T-helper 2 cell (primary cell): ENCODE measurements around the gene TNFRSF14.

Experiments used
- DNase-seq, 5 experiments: peaks; one replicate each; pipeline versions ENCODE4 v3.0.0 to v3.0.0-alpha.2; 2012 to 2022

The TNFRSF14 gene

DNA sequence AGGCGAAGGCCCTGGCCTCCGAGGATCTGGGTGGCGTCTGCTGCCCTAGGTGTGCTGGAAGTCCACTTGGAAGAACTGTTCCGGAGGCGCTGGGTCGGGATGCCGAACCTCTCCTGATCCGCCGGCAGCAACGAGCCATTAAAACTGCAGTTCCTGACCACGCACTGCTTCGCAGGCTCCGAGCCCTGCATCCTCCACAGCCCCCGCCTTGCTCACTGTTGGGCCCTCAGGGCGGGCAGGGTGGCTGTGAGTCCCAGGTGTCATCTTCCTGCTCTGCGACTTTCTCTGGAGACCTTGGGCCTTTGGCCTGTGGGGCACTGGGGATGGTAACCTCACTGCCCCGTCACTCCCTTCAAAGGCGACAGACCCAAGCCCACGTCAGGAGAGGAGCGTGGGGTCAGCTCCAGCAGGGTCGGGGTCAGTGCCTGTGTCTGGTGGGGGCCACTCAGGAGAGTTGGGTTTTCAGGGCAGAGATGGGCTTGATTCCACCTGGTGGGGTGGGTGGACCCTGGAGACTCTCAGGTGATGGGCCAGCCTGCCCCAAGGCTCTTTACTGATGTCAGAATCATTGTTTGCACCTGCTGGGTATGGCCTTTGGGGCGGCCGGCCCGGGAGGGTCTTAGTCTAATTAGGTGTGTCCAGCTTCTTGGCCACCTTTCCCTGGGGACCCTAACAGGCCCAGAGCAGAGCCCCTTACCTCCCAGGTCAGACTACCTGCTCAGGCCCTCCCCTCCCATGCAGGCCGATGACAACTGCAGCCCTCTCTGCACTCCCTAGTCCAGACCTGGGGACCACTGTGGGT lies 33.5 kb downstream of the TNFRSF14 start:
- DNase-seq = no peak

DNA sequence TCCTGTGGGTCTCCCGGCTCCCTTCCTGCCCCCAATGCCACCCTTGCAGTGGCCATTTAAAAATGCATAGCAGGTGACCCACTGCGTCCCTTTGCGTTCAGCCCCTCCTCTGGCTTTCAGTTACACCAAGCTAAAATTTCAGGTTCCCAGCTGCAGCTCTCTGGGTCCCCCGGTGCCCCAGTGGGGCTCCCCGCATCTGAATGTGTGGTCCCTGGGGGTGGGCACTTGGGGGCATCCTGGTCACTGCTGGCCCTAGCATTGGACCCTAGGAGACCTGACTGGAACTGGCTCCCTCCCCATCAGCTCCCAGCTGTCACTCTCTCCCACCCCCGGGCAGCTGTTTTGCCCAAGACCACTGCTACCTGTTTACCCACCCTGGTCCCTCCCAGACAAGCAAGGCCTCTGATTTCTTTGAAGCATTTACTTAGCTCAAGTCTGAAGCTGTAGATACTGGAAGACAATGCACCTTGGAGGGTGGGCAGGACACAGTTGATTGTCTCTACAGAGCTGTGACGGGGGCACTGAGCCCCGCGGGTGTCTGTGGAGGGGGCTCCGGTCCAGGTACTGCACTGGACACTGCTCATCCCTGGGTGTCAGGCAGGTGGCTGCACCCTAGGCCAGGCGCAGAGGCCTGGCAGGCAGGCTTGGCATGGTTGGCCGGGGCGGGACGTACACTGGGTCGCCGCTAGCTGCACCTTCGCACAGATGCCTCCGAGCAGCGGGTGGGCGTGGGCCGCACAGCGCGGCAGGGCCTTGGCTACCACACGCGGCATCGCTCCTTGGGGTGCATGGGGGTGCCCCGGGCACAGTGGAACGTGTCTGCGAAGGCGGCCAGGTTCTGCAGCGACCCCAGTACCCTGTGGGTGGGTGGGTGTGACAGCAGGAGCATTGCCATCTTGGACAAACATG lies 34.3 kb downstream of the TNFRSF14 start:
- peak in 1 of 5 experiments; percentile 6 for DNase-seq

DNA sequence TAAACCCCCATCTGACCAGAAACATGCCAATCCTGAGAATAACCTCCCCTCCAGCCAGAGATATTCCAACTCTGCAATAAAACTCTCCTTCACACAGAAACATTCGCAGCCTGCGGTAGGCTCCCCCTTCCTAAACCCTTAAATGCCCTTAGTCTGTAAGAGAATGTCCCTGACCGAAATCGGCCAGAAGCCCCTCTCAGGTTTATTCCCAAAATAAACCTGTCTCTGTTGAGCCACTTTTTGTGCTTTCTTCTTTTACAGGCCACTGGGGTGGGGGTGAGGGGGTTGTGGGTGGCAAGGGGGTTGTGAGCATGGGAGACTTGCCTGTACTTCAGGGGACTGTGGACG lies 35.0 kb downstream of the TNFRSF14 start:
- DNase-seq = peak in 1 of 5 experiments; percentile 0

DNA sequence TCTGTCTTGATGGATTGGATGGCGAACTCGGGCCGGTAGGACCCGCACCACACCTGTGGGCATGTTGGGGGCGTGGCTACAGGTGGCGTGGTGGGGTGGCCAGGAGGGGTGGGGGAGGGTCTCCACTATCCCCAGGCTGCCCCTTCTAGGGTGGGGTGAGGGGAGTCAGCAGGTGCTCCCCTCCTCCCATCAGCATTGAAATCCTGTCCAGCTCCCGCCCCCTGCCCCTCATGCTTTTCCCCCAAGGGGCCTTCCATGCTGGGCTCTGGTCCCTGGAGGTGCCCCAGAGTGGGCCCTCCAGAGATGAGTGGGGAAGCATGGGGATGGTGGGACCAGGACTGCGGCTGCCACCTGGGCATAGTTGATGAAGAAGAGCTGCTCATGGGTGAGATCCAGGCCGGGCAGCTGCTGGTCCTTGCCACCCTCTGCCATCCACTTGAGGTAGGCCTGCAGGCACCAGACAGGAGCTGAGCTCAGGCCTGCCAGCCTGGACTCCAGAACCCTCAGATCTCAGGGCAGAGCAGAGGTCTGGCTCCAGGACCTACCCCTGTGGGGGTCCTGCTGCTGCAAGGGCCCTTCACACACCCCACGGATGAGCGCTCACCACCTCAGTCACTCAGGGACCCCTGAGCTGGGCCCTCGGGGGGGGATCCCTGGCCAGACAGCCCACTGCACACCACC lies 35.5 kb downstream of the TNFRSF14 start:
- peak in 1 of 5 experiments; percentile 5 for DNase-seq

DNA sequence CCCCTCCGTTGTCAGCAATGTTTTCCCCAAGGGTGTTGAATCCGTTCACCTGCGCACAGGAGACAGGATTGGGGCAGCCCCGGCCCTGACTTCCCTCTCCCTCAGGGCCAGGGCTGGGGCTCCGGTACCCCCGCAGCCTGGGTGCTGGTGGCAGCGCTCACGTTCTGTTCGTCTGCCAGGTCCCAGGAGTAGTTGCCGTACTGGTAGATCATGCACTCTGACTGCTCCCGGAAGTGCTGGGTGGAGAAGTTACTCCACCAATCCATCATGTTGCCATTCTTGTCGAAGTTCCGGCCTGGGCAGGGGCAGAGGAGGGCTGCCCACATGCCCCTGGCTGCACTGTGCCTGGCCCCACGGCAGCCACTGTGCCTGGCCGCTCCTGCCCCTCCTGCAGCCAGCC lies 36.5 kb downstream of the TNFRSF14 start:
- DNase-seq = no peak

DNA sequence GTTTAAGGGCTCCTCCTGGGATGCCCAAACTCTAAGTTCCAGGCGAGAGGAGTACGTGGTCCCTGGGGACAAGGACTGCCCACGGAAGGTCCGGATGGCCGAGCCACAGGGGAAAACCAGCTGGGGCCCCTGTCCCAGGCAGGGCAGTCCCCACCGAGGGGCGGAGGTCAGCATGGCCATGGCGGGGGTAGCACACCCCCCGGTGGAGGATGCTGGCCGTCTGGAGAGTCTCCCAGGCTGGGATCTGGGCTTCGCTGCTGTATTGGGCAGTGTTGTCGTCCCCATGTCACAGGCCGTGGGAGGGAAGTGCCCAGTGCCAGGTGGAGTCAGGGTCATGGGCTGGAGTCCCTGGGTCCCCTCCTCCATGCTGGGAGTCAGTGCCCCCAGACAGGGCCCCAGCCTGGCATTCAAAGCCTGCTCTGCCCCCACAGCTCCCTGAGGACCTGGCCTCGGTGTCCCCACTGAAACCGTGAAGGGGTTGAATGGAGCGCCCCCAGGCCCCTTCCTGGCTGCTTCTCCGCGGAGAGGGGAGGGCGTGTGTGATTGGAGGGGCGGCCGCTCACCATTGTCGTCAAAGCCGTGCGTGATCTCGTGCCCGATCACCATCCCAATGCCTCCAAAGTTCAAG lies 37.2 kb downstream of the TNFRSF14 start:
- no peak for DNase-seq

DNA sequence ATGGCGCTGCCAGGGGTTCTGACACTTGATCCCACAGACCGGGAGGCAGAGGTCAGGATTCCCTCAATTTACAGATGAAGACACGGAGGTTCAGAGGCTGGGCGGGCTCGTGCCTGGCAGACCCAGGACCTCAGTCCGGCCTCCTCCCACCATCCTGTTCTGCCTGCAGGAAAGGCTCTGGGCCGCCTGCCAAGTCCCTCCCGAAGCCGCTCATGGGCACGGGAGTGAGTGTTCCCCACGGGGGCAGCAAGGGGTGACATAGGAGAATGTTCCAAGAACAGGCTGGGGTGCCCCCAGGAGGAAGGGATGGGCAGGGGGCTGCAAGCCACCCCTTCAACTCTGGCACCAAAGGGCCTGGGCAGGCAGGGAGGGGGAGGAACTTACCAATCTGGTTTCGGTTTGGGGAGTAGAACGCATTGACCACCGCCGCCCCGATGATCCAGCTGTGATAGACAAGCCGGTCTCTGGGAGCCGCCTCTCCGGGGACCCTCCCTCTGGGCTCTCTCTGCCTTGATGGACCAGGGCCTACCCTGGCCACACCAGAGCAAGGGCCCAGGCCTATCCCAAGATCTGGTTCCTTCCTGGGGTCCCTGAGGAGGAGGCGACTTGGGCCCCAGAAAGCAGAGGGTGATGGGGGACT lies 38.0 kb downstream of the TNFRSF14 start:
- DNase-seq = no peak

DNA sequence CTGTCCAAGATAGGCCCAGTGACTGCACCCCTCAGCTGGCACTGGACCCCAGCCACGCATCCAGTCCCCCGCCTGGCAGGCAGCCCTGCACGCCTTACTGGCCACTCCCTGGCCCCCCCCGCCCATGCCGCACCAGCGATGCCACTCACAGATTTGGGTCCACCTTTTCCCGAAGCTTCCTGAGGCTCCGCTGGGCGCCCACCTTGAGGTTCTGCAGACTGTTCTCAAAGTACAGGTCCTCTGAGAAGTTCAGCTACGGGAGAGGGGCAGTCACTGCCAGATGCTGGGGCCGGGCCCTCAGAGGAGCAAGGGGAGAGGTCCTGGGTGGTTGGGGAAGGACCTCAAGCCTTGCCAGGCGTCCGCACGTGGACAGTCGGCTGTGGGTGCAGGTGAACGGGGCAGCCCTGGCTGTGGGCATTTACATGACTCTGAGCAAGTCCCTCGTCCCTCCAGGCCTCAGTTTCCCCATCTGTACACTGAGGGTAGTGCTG lies 38.5 kb downstream of the TNFRSF14 start:
- DNase-seq = no peak

DNA sequence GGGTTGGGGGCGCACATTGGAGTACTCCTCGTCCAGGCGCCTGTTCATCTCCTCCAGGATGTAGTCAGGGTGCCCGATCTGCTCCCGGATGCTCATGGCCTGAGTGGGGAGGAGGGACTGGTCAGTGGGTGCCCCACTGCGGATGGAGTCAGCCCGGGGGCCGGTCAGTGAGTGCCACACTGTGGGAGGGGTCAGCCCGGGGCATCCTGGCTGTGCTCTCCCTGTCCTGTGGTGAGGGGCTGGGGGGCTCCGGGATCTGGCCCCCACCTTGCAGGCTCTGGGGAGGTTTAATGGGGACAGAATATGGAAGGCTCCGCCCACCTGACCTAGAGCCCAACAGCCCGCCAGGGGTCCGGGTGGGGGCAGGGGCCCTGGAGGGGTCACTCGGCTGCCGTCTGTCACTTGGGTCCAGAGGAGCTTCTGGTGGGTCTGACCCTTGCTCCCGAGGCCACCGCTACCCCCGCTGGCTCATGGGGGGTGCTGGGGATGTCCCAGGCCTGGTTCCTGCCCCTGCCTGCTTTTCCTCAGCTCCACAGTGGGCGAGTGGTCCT lies 39.2 kb downstream of the TNFRSF14 start:
- no peak for DNase-seq

DNA sequence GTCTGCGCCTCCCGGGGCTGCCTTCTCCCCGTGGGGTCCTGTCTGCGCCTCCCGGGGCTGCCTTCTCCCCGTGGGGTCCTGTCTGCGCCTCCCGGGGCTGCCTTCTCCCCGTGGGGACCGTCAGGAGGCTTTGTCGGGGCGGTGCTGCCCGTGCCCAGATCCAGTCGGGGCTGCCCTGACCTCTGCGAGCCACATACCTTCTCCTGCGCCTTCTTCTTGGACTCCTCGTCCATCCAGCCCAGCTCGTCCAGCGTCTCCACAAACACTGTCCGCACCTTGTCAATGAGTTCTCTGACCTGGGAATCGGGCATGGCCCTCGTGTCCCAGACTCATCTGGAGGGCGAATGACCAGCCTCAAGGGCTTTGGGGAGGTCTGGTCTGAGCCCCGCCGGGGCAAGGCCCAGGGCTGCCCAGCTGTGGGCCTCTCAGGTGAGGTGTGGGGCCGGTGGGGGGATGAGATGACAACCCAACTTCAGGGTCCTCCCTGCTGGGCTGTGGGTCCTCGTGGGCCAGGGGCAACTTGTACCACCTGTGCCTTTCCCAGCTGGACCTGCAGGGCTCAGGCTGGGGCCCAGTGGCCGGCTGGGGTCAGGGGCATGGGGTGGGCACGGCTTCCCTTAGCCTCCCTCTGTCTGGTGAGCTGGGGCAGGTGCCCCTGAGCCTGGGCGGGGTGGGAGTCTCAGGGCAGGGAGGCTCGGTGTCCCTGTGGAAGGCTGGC lies 39.8 kb downstream of the TNFRSF14 start:
- DNase-seq = no peak

DNA sequence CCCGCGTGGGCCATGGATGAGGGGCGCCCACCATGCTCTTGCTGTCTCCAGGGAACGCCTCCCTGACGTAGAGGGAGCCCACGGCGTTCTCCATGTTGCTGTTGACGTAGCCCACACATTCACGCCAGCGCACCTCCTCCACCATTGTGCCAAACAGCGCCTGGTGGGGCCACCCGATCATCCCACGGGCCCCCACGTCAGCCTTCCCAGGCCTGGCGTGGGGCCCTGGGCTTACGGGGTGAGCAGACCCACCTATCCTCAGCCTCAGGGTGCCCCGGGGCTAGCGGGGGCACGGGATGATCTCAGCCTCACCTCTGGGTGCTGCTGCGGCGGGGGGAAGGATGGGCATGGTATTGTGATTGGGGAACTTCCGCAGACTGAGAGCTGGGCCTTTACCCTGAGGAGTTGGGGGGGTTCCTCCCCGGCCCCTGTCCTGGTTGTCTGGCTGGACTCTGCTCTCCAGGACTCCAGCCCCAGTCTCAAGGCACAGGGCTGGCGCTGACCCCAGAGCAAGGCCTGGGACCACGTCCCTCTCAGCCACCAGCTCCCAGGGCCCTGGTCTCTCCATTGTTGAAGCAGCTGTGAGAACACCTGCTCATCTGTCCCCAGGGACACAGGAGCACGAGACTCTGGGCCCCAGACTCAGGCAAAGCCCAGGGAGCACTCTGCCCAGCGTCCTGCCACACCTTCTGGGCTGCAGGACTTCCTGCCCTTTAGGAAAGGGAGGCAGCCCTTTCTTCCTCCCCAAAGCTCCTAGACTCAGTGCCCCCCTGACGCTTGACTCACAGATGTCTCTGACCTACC lies 40.6 kb downstream of the TNFRSF14 start:
- no peak for DNase-seq

DNA sequence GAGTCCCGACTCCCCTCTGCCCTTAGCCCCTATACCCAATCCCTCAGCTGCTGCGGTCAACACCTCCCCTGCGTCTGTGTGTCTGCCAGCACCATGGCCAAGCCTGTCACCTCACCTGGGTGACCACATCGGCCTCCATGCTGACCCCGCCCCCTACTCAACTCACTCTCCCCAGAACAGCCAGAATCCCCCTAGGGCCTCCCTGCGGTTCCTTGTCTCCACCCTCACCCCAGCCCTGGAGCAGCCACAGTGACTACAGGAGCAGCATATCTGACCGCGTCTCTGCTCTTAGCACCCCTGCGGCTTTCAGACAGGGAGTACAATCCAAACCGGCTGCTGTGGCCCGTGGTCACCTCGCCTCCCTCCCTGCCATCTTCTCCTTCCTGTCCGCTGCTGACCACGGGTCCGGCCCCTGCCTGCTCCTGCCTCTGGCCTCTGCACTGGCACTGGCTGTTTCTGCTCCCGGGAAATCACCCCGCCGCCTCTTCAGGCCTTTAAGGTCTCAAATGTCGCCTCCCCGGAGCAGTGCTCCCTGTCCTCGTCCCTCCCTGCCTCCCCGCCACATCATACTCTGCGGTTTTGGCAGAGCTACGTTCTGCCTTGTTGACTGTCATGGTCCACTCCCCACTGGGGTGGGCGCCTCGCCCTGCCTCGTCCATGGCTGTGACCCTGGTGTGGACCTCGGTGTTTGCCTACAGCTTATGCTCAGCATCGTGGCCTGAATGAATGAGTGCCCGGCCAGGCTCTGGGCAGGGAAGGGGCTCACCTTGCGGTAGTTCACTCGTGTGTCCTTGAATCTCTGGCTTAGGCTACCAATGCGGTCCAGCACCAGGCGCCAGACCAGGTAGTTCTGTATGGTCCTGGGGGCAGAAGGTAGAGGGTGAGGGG lies 41.5 kb downstream of the TNFRSF14 start:
- DNase-seq = no peak

DNA sequence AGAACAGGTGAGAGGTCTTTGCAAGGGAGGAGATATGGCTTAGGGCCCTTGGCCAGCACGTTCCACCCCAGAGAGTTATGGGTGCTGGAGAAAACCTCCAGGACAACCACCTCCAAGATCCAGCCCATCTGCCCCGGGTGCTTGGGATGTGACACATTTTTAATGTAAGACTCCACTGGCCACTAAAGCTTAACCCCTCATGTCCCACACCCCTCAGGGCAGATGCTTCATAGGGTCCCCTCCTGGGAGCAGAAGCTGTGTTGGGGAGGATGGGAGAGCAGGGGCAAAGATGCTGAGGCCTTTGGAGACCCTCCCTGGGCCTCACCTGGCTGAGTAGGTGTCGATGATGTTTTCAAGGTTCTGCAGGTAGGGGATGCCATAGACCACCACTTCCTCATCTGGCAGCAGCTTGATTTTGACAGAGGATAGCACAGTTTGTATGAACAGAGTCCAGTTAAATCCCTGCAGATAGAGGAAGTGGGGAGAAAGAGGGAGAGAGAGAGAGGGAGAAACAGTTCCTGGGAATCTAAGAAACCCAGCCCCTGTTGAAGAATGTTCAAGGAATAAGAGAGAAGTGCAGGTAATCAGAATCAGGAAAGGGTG lies 42.3 kb downstream of the TNFRSF14 start:
- no peak for DNase-seq

DNA sequence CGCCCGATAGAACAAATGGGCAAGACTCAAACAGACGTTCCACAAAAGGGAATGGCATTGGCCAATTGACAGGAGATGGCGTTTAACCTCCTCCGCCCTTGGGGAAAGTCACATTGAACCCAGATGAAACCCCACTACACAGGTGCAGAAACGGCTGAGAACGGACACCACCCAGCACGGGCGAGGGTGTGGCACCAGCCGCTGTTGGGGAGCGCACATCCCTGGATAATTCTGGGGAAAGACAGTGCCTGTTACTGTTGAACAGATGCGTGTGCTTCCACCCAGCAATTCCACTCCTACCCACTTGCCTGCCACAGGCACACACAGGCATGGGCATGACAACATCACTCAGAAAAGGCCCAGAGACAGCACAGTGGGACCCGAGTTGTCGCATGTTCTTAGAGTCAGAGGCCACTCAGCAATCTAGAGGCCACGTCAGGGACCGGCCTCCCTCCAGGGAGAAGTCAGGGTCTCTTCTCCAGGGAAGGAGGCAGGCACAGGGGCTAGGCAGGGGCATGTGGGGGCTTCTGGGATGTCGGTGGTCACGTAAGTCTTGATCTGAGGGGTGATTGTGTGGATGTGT lies 45.6 kb downstream of the TNFRSF14 start:
- DNase-seq = no peak

DNA sequence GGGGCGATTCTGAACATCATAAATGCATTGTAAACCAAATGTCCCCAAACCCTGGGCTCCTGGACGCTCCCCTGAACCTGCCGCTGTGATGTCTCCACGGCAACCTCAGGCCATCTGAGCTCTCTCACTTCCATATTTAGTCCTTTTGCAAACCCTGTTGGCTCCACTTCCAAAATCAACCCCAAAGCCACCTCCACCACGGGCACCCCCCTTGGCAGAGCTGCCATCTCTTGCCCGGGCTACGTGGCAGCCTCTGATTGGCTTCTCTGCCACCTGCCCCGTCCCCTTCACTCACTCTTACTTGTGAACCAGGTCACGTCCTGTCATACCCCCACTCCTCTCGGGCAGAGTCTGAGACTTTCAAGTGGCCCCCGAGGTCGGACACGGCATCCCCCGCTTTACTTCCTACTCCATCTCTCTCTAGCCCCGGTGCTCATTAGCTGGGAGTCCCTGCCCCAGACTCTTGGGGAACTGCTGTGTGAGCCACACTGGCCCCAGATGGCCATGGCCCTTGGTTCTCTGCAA lies 46.2 kb downstream of the TNFRSF14 start:
- no peak for DNase-seq

DNA sequence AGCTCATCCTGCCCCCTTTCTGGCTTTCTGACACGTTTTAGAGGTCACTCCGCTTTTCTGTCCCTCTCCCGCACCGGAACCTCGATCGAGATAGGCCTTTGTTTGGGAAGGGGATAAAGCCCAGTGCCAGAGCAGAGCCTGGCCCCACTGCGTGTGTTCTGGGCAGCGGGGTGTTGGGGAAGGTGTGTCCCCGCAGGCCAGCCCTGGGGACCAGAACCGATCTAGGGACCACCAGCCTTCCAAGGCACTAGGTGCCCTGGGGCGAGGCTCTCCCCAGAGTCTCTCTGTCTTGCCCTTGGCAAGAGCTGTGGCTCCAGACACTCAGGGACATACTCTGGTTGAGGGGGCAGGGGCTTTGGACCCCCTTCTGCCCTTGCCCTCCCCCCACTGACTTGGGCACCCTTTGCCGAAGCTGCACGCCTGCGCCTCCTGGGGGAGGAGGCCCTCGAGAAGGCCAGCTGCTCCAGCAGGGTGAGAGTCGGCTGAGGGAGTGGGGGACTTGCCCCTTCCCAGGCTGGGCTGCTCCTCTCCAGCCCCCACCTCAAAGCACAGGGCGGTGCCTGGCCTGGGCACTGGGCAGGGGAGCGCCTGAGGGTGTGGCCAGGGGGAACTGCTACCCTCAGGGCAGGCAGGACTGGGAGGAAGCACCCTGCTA lies 46.8 kb downstream of the TNFRSF14 start:
- no peak for DNase-seq

DNA sequence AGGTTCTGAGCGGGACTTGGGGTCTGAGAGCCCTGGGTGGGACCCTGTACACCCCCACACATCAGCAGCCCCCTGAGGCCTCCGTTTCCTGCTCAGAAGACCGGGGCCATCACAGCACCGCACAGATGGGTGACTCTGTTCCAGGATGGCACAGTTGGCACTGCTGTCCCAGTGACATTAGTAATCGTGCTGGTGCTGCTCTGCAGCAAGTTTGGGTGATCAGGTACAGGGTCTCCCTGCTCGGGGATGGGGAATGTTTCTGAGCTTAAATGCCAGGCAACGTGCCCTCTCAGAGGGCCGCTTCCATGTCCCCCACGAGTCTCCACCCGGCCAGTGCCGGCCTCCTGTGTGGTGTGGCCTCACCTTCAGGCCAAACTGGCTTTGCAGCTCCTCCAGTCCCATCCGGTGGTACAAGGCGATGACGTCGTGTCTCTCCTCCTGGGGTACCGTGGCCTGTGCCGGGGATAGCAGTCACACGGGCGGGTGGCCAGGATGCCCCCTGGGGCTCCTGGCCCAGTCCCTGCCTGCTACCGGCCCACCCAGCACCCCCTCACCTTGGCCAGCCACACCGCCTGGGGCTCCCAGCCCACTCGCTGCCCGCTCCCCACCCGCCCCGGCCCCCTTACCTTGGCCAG lies 47.5 kb downstream of the TNFRSF14 start:
- DNase-seq = no peak
